Thyroid gland (tissue), 4 donors: ENCODE results near the gene CNIH1. TPM values are rescaled to one million over a fixed set of nuclear protein-coding genes. Genes with fewer than 3 reads are reported as not detected.
A peak's percentile ranks its signal among the peaks of the same experiment; 100 is the strongest.

Source experiments
- DNase-seq, 2 donors: peaks; one replicate each; pipeline ENCODE4 v3.0.0-alpha.2; 2019
- H3K27ac ChIP-seq, 3 donors: fragments of 200-600 bp; sonication (generic); 1 replicate in 2 of 3; 2 replicates in 1 of 3; pipeline ENCODE4 v1.5.1; 2016 to 2019; ENCODE audit warnings: mild to moderate bottlenecking in 1 of 3, moderate library complexity in 1 of 3
- H3K27me3 ChIP-seq: fragments of 200-600 bp; sonication (generic); one replicate; pipeline ENCODE4 v1.5.1; 2019
- H3K36me3 ChIP-seq, 2 donors: fragments of 200-600 bp; sonication (generic); one replicate each; pipeline ENCODE4 v1.5.1; 2016 to 2019
- H3K4me1 ChIP-seq, 2 donors: fragments of 200-600 bp; sonication (generic); one replicate each; pipeline ENCODE4 v1.5.1; 2017 to 2019
- H3K4me3 ChIP-seq, 3 donors: fragments of 200-600 bp; sonication (generic); replicated peaks in 1 of 3; 1 replicate in 2 of 3; 2 replicates in 1 of 3; pipeline ENCODE4 v1.5.1; 2016; ENCODE audit warnings: mild to moderate bottlenecking in 1 of 3
- H3K9me3 ChIP-seq: fragments of 200-600 bp; sonication (generic); one replicate; pipeline ENCODE4 v1.5.1; 2017
- POLR2A ChIP-seq, 2 donors: fragments of 450-650 bp; IDR thresholded peaks; one replicate each; pipeline ENCODE4 v1.6.1; 2017; ENCODE audit warnings: antibody characterized with exemption in 2 of 2, mild to moderate bottlenecking in 2 of 2, moderate library complexity in 1 of 2
- WGBS, 2 donors: methylation state at CpG; one replicate each; pipeline ENCODE4 v1.1.5; 2017; 5-methylcytosine and 5-hydroxymethylcytosine counted together
- intact Hi-C: fragments of 100-400 bp; cut with DNase I; formaldehyde crosslinking; loops from one replicate; pipeline ENCODE4 v1.15.1; 2023
- total RNA-seq, 4 donors: library from RNA; depleted of rRNA; stranded (reverse); fragments of >200 nt; gene quantifications; one replicate each; pipeline ENCODE4 v1.2.3, GENCODE V29; 2016
- TF ChIP-seq, protein P1 (sequence below), 6 experiments: fragments of 200-600 bp in 3 of 6; fragments of 450-650 bp in 3 of 6; sonication (generic) in 3 of 6; IDR thresholded peaks; one replicate each; pipeline ENCODE4 v1.5.1; 2016 to 2019; ENCODE audit warnings: antibody characterized with exemption in 6 of 6, mild to moderate bottlenecking in 2 of 6, inconsistent platforms in 1 of 6, moderate library complexity in 1 of 6

CNIH1 gene
- total RNA-seq, 4 donors from 2014 or later: 52.0 to 167 (median 108) TPM

- Histone ChIP-seq H3K27me3 (no peaks in the 10 kb centered on the region), H3K4me3 (peak within 1 kb of the TSS; percentile 27 to 90 (median 34)), H3K4me1 (peaks cover 16 to 20% of the 10 kb centered on the region in 2 donors), H3K9me3 (no peaks in the 10 kb centered on the region), H3K27ac (peak within 1 kb of the TSS; percentile 79 to 97 (median 85)), H3K36me3 (no peaks in the 10 kb centered on the region)
- peak in 1 of 2 donors; percentile 72 for TF ChIP-seq POLR2A (IDR thresholded peaks at IDR 0.05)
- TF ChIP-seq, protein P1, sequence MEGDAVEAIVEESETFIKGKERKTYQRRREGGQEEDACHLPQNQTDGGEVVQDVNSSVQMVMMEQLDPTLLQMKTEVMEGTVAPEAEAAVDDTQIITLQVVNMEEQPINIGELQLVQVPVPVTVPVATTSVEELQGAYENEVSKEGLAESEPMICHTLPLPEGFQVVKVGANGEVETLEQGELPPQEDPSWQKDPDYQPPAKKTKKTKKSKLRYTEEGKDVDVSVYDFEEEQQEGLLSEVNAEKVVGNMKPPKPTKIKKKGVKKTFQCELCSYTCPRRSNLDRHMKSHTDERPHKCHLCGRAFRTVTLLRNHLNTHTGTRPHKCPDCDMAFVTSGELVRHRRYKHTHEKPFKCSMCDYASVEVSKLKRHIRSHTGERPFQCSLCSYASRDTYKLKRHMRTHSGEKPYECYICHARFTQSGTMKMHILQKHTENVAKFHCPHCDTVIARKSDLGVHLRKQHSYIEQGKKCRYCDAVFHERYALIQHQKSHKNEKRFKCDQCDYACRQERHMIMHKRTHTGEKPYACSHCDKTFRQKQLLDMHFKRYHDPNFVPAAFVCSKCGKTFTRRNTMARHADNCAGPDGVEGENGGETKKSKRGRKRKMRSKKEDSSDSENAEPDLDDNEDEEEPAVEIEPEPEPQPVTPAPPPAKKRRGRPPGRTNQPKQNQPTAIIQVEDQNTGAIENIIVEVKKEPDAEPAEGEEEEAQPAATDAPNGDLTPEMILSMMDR (IDR thresholded peaks at IDR 0.05): peak in 3 of 6 experiments; percentile 20 to 51 (median 34)
- WGBS, 2 donors: 0% methylated on average over 26 to 28 of the region's 51 CpGs
- peak; percentile 92 to 93 for DNase-seq
- intact Hi-C loops: no loop called here
Observed at GRCh38 chr14:54488646-54489317, 47.6 kb upstream of the CNIH1 start, which contains the start of gene GMFB. GMFB (minus strand) TSS chr14:54488980; CDS start chr14:54488927, 53 bp downstream.

- WGBS, 2 donors: 0 to 1% methylated on average over 9 of the region's 9 CpGs
- no peak for DNase-seq
- TF ChIP-seq, protein P1 (IDR thresholded peaks at IDR 0.05): peak in 1 of 6 experiments; percentile 13
- no peak for TF ChIP-seq POLR2A (IDR thresholded peaks at IDR 0.05)
- no peaks in the 10 kb centered on the region for H3K27me3 ChIP-seq
- H3K4me3 ChIP-seq: peak overlapping the region; percentile 27 to 90 (median 34)
- no peaks in the 10 kb centered on the region for H3K36me3 ChIP-seq
- peak overlapping the region; percentile 79 to 97 (median 85) for H3K27ac ChIP-seq
- H3K4me1 ChIP-seq: peaks cover 16 to 24% of the 10 kb centered on the region in 2 donors
- H3K9me3 ChIP-seq: no peaks in the 10 kb centered on the region
- intact Hi-C loops: no loop called here
Observed at GRCh38 chr14:54488318-54488645, 47.1 kb upstream of the CNIH1 start.

GRCh38 chr14:54487771-54488170 lies 46.6 kb upstream of the CNIH1 start:
- WGBS, 2 donors: 30 to 41% methylated on average over 4 of the region's 4 CpGs
- Histone ChIP-seq H3K27me3 (no peaks in the 10 kb centered on the region), H3K4me3 (peak overlapping the region; percentile 27 to 90 (median 34)), H3K36me3 (no peaks in the 10 kb centered on the region), H3K4me1 (peaks cover 16 to 28% of the 10 kb centered on the region in 2 donors), H3K9me3 (no peaks in the 10 kb centered on the region), H3K27ac (peak overlapping the region; percentile 79 to 97 (median 85))
- no peak for DNase-seq
- intact Hi-C loops: no loop called here
- TF ChIP-seq, protein P1 (IDR thresholded peaks at IDR 0.05): no peak
- TF ChIP-seq POLR2A (IDR thresholded peaks at IDR 0.05): no peak

- TF ChIP-seq, protein P1 (IDR thresholded peaks at IDR 0.05): no peak
- no peak for TF ChIP-seq POLR2A (IDR thresholded peaks at IDR 0.05)
- no peaks in the 10 kb centered on the region for H3K9me3 ChIP-seq
- no peaks in the 10 kb centered on the region for H3K36me3 ChIP-seq
- peaks cover 16 to 28% of the 10 kb centered on the region in 2 donors for H3K4me1 ChIP-seq
- no peak for DNase-seq
- H3K4me3 ChIP-seq: no peak overlapping the region
- H3K27me3 ChIP-seq: no peaks in the 10 kb centered on the region
- intact Hi-C loops: no loop called here
- H3K27ac ChIP-seq: no peak overlapping the region
- 93 to 97% methylated on average over 1 of the region's 1 CpG for whole genome bisulfite sequencing, 2 donors
Observed at GRCh38 chr14:54486685-54487084, 45.5 kb upstream of the CNIH1 start.

GRCh38 chr14:54483846-54484245 lies 42.7 kb upstream of the CNIH1 start:
- no peaks in the 10 kb centered on the region for H3K9me3 ChIP-seq
- peaks cover 6 to 19% of the 10 kb centered on the region in 2 donors for H3K4me1 ChIP-seq
- no peak overlapping the region for H3K27ac ChIP-seq
- no peak for TF ChIP-seq POLR2A (IDR thresholded peaks at IDR 0.05)
- TF ChIP-seq, protein P1 (IDR thresholded peaks at IDR 0.05): no peak
- H3K27me3 ChIP-seq: no peaks in the 10 kb centered on the region
- peaks cover 0 to under 1% of the 10 kb centered on the region in 2 donors for H3K36me3 ChIP-seq
- H3K4me3 ChIP-seq: no peak overlapping the region
- DNase-seq: no peak
- intact Hi-C loops: no loop called here
